Colon (tissue), 2 donors: Measurements from ENCODE around the gene IVD.

Source experiments
- FAIRE-seq: peaks from 2 replicates; lab custom pipeline; 2012; peaks lifted over from hg19 to GRCh38; lab: Jason Lieb, UNC
- donor health status: control.
- donor health status: control.

IVD gene

DNA sequence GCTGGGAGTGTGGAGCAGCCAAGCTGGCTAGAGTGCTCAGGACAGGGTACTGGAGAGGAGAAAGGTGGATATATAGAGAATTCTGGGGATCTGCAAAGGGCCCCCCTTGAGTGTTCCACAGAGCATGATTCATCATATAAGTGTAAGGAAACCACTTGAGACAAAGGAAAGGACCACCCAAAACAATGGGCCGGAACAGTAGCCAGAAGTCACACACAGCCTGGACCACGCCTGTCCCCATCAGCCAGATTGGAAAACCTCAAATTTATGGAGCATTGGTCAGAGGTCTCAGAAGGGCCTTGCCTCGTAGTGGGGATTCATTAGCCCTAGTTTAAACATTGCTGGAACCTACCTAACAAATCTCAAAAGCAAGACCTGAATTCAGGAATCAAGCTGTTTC, 28.0 kb upstream of the IVD start:
- no peak for FAIRE-seq

- FAIRE-seq = no peak
Observed at GRCh38 chr15:40379374-40379773, 26.2 kb upstream of the IVD start.

DNA sequence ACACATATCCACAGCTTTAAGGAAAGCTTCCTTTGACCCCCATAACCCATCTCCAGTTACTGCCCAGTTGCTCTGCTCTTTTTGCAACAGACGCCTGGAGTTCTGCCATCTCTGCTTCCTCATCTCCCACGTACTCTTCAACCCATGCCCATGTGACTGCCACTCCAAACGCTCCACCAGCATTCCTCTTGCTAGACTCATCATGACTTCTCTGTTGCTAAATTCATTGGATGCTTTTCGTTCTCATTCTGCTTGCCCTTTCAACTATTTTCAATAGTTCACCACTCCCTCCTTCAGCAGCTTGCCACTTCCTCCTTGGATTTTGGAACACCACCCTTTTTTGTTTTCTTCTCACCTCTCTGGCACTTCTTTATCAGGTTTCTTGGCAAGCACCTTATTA, 25.7 kb upstream of the IVD start:
- FAIRE-seq = no peak

DNA sequence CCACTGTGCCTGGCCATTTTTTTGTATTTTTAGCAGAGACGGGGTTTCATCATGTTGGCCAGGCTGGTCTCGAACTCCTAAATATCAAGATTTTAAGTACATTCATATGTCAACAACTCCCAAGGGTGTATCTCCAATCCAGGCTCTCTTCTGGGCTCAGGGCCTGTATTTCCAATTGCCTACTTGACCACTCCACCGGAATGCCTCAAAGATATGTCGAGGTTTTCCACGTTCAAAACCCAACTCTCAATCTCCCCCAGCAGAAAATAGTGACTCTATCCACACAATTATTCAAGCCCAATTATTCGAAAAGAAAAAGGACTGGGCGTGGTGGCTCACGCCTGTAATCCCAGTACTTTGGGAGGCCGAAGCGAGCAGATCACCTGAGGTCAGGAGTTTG, 25.0 kb upstream of the IVD start:
- FAIRE-seq = no peak

- FAIRE-seq = no peak
Observed at GRCh38 chr15:40381818-40382529, 23.6 kb upstream of the IVD start.

DNA sequence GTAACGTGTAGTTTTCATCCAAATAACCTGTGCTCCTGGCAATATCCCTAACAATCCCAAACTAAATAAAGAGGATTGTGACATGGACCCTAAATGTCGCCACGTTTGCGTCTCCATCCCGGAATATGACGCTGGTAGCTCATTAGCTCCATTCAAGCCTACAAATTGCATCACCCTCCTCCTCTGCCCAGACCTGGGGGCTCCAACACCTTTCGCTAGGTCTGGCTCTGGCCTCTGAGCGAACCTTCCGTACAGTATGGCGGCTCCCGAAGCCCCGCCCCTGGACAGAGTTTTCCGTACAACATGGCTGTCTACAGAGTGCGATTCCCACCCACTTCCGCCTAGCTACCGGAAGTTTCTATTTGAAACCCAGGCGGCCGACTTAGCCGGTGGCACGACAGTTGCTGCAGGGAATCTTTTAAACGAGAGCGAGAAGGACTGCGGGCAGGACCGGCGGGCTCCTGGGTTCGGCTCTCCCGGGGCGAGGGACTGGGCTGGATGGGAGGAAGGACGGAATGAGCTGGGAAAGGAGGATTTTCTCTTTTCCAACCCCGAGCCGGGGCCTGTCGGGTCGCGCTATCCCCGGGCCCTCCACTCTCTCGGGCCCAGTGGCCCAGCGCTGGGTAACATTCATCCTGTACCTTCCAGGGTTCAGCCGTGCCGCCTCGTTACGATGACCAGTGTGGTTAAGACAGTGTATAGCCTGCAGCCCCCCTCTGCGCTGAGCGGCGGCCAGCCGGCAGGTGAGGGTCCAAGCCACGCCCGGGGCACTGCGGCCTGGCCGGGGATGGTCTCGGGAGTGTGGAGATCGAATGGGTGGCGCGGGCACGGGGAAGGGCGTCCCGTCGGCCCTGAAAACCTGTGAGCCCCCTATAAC, 22.8 kb upstream of the IVD start, which contains the start of gene KNSTRN:
TSS of gene KNSTRN (plus strand) at position 142 of the 877 bp plus-strand sequence. CDS start at position 257, 115 bp downstream.
- FAIRE-seq = no peak

- FAIRE-seq = no peak
Observed at GRCh38 chr15:40386480-40386879, 19.1 kb upstream of the IVD start.

DNA sequence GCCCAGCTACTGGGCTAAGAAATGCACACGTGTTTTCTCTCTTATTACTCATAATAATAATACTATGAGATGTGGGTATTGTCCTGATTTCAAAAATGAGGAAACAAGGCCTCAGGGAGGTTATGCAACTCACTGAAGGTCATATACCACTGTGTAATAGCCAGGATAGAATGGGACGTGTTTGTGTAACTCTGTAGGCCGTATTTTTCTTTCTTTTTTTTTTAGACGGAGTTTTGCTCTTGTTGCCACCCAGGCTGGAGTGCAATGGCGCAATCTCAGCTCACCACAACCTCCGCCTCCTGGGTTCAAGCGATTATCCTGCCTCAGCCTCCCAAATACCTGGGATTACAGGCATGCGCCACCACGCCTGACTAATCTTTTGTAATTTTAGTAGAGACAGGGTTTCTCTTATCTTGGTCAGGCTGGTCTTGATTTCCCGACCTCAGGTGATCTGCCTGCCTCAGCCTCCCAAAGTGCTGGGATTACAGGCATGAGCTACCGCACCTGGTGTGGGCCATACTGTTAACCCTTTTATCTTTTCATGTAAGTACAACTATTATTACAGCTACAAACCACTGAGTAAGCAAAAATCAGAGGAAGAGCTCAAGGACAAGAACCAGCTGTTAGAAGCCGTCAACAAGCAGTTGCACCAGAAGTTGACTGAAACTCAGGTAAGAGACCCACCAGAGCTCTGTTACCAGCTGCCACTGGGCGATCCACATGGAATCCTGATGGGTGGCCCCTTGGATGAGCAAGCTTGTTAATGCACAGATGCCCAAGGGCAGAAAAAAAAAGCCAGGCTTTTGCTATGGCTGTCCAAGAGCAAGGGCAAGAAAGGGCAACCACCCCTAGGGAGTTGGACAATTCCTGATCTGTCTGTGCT, 16.4 kb upstream of the IVD start:
- no peak for FAIRE-seq

GRCh38 chr15:40389824-40390595, 15.6 kb upstream of the IVD start:
- no peak for FAIRE-seq

- FAIRE-seq = no peak
Observed at GRCh38 chr15:40392986-40393948, 12.3 kb upstream of the IVD start.

- no peak for FAIRE-seq
Observed at GRCh38 chr15:40397688-40398412, 7.7 kb upstream of the IVD start.

GRCh38 chr15:40398413-40398873, 7.2 kb upstream of the IVD start:
- FAIRE-seq = no peak

DNA sequence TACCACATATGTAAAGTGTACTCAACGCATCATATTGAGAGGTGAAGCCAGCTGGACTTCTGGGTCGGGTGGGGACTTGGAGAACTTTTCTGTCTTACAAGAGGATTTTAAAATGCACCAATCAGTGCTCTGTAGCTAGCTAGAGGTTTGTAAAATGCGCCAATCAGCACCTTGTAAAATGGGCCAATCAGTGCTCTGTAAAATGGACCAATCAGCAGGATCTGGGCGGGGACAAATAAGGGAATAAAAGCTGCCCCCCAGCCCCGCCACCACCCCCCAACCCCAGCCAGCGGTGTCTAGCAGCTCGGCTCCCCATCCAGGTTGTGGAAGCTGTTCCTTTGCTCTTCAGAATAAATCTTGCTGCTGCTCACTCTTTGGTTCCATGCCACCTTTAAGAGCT, 6.2 kb upstream of the IVD start:
- FAIRE-seq = no peak

DNA sequence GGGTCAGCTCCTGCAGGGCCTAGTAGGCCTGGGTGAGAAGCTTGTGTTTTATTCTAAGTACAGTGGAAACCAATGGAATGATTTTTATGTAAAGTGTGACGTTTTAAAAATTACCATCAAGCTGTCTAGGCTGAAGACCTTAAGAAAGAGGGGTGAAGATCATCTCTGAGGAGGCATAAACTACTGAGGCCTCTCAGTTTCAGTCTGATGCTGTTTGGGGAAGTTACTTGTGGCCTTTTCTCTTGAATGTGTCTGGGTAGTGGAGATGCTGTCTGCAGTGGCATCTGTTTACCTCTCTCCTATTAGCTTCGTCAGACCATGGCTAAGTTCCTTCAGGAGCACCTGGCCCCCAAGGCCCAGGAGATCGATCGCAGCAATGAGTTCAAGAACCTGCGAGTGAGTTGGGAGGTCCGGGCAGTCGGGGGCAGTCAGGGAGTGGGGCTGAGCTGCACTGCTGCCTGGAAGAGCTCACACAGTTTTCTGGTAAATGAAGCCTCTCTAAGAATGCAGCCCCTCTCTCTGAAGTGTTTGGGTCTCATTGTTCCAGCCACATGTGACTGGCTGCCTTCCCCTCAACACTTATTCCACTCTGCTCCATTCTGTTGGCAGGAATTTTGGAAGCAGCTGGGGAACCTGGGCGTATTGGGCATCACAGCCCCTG, 1.9 kb downstream of the IVD start:
- FAIRE-seq = no peak

DNA sequence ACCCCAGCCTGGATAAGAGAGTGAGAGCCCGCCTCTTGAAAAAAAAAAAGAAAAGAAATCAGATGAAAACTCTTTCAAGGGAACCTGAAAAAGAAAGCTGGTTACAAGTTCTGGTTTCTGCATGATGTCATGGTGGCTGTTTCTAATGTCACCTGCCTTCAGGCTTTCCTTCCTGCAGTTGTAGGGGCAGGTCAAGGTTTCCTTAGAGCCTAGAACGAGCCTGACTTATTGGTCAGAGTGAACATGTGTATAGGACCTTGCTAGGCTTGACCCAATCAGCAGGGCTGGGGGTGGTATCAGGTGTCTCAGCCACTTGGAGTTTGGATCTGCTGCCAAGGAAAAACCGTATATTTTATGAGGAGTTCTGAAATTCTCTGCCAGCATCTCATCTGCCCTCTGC, 3.8 kb downstream of the IVD start:
- no peak for FAIRE-seq

DNA sequence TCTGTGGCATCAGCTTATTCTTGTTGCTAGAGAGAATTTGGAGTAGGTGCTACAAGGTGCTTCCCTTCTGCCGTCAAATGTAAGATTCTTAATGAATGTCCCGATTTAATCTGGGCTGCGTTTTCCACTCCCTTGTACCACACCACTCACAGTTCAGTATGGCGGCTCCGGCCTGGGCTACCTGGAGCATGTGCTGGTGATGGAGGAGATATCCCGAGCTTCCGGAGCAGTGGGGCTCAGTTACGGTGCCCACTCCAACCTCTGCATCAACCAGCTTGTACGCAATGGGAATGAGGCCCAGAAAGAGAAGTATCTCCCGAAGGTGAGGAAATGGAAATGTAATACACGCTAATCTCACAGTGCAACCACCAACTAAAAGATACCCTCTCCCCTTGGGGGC, 4.9 kb downstream of the IVD start:
- FAIRE-seq = no peak

DNA sequence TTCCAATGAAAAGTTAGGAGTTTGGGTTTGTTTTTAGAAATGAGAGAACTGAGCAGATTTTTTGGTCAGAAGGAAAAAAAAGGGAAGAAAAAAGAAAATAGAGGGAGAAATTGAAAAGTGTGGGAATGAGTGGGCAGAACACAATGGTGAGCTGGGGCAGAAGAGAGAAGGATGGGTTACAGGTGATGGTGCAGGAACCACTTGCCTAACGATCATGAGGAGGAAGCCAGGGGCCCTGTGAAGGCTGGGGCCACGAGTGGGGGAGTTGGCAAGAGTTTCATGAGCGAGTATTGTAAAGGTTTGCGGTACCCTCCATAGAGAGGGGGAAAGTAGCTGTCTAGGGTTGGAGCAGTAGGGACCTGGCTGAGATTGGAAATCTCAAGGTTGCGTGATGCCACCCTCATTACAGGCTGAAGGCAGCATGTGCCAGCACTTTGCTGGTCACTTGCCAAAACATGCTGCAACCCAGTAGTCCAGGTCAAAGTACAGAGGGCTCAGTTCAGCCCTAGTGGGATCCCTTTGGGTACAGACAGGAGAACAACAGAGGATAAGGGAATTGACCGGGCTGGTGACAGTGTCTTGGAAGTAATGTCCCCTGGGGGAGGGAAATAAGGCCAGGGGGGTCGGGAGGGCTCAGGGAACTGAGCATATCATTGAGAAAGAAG, 6.6 kb downstream of the IVD start:
- FAIRE-seq = no peak

GRCh38 chr15:40413036-40413435, 7.4 kb downstream of the IVD start:
- FAIRE-seq = no peak

DNA sequence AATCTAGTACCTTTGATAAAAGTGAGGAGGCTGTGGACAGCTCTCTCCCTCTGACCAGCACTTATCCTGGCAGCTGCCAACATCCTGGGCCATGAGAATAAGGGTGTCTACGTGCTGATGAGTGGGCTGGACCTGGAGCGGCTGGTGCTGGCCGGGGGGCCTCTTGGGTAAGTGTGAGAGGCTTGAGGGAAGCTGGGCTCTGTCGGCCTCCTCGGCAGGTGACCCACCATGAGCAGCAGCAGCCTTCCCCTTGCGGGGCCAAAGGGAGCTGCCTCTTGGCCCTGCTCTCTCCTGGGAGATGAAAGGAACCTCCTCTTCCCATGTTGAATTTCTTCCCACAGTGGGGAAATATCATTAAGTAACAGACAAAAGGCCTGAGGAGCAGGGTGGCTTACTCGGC, 9.2 kb downstream of the IVD start:
- FAIRE-seq = no peak
